Subcutaneous adipose tissue (tissue), 4 donors: Measurements from ENCODE around the gene CSMD2. TPM values are rescaled to one million over a fixed set of nuclear protein-coding genes. Genes with fewer than 3 reads are reported as not detected.

Experiments
- total RNA-seq, 4 donors: library from RNA; depleted of rRNA; stranded (reverse); fragments of >200 nt; gene quantifications; one replicate each; pipeline ENCODE4 v1.1.0, GENCODE V29; 2016
- TF ChIP-seq, protein P1 (sequence below): fragments of 450-650 bp; IDR thresholded peaks from one replicate; pipeline ENCODE4 v1.5.1; 2016; ENCODE audit warnings: low read depth, mild to moderate bottlenecking, control low read depth, antibody characterized with exemption, moderate library complexity

CSMD2 gene
- total RNA-seq, 4 donors from 2014 or later, result 0.38 to 4.4 (median 1.00) TPM

DNA sequence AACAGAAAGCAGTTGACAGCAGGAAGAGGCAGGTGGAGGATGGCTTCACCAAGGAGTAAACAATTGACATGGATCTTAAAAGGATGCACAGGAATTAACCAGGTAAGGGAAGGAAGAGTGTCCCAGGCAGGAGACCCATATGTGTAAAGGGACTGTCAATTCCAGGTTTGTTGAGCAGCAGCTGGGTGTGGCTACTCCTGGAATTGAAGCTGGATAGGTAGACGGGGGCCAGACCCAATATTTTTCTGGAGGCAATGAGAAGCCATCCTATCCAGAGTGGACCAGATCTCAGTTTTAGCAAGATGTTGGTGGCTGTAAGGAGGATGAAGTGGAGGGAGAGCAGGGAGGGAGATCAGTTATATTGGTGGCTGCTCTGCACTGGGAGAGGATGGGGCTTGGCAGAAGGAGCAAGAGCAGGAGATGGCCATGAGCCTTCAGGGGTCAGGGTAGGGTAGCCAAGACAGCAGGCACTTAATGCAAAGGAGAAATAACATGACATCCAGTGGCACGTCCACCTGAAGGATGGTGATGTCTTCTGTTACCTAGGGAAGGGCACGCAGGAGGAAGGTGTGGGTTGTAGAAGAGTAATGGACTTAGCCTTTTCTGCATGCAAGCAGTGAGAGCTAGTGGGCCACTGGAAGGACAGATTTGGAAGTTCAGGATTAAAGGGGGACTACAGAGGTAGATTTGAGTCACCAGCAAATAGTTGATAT is 447.9 kb downstream of the CSMD2 start:
- TF ChIP-seq, protein P1, sequence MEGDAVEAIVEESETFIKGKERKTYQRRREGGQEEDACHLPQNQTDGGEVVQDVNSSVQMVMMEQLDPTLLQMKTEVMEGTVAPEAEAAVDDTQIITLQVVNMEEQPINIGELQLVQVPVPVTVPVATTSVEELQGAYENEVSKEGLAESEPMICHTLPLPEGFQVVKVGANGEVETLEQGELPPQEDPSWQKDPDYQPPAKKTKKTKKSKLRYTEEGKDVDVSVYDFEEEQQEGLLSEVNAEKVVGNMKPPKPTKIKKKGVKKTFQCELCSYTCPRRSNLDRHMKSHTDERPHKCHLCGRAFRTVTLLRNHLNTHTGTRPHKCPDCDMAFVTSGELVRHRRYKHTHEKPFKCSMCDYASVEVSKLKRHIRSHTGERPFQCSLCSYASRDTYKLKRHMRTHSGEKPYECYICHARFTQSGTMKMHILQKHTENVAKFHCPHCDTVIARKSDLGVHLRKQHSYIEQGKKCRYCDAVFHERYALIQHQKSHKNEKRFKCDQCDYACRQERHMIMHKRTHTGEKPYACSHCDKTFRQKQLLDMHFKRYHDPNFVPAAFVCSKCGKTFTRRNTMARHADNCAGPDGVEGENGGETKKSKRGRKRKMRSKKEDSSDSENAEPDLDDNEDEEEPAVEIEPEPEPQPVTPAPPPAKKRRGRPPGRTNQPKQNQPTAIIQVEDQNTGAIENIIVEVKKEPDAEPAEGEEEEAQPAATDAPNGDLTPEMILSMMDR, result no peak

DNA sequence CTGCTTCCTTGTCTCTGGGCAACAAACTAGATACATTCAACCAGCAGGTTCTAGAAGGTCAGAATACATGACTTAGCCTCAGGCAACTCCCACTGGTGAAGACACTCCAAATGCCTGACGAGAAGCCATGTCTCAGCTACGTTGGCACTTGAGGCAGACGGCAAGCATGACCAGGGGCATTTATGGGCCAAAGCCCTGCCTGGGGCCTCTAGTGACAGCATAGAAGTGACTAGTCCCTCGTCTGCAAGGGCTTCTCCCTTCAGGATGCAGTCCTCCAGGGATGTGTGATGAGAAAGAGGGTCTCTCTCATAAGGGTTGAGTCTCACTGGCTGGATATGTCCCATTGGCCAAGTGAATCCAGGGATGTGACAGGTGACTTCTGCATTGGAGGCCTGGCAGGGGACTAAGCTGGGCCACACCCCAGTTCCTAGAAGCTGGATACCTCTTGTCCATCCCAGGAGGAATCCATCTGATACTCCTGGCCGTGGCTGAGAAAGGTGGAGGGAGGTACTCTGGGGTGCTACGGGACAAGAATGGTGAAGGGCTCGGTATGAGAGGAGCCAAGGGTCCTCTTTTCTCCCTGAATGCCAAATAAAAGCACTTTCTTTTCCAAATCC is 449.7 kb downstream of the CSMD2 start:
- TF ChIP-seq, protein P1, result no peak

DNA sequence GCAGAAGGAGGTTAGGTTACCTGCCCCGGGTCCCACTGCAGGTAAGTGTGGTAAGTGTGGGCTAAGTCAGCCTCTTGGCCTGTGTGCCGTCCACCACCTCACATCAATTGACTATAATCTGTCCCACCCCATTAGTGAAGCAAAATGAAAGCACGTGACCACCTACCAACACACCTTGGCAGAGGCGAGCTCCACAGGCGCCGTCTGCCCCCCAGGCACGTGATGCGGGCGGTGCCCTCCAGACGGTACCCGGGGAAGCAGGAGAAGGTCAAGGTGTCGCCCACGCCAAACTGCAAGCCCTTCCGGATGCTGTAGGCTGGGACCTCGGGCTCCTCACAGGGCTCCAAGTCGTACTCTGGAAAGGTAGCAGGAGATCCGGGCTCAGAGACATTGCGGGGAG is 450.6 kb downstream of the CSMD2 start:
- TF ChIP-seq, protein P1, result no peak

DNA sequence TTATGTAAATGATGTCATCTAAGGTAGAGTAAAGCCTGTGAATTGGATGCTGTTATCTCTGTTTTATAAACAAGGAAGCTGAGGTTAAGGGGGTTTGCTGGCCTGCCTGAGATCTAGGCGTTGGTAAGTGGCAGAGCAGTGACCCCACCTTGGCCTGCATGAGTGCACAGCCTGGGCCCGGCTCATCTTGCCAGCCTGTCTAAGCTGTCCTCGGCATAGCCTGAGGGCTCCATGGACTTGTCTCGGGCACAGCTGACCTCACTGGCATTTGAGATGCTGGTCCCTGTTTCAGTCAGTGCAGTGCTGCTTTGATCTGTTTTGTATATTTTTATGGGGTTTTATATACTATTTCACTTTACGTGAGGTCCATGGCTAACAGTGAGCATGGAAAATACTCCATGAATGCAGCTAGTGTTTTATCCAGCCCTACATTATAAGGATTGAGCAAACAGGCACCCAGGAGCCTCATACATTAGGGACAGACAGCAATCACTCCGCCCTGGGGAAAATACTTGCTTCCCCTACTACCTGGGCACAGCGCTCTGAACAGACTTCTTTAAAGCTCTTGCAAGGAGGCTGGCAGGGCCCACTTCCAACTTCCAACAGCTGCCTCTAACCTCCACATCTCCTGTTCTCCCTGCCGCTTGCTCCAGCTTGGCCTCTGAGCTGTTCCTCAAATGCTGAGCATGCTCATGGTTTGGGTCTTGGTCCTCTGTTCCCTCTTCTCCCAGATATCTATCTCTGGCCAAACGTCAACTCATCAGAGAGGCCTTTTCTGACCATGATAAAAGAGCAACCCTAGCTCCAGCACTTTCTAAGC is 451.8 kb downstream of the CSMD2 start:
- TF ChIP-seq, protein P1, result no peak

DNA sequence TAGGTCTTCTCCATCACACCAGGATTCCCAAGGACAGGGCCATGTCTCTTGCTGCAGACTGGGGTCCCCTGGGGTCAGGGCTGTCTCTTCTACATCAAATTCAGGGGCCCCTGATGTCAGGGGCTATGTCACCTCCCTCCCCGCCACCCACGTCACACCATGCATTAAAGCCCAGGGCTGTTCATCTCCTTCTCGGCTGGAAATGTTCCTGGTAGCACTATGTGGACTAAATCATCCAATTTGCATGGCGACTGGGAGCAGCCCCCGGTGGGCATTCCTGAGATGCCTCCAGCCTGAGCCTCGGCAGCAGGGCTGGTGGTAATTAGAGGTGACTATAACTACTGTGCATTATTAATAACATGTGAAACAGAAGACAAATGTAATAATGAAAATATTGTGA is 452.8 kb downstream of the CSMD2 start:
- TF ChIP-seq, protein P1, result no peak

DNA sequence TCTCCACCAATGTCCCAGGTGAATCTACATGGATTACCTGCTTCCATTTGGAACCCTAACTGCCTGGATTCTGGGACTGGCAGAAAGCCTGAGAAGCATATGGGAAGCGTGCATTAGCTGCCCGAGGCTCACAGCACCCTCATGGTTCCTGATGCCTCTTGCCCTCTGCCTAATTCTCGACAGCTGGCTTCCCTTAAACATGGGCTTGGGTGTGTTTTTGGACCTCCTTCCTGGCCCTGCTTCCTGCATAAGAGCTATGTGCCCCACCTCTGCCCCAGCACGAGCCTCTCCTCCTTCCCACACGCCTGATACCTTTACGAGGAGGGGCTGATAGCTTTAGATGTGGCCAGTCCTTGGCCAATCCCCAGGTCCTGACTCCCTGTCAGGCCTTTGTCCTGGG is 453.5 kb downstream of the CSMD2 start:
- TF ChIP-seq, protein P1, result no peak

DNA sequence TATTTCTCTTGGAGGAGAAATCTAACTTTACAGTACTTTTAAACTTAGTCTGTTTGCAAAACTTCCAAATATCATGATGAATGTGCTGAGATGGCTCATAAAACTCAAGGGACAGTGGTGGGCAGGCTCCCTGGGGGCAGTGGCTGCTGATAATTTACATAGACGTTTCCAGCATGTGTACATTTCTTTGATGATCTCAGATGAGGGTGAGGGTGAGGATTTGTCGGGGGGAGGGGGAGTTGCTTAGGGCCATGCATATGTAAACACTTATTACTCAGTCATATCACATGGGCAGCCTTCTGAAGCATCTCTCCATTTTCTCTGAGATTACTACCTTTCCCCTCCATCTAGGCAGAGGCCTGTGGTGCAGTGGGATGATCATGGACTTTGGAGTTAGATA is 454.1 kb downstream of the CSMD2 start:
- TF ChIP-seq, protein P1, result no peak
